HG02885 (cell line): ENCODE data around the gene GNAZ.

Source experiments
- ATAC-seq: cut with Tn5 transposase; IDR thresholded peaks from one replicate; pipeline ENCODE4 v1.9.1; 2021; ENCODE audit warnings: mild to moderate bottlenecking; ENCODE audit not compliant: unreplicated experiment, poor library complexity

GNAZ gene

DNA sequence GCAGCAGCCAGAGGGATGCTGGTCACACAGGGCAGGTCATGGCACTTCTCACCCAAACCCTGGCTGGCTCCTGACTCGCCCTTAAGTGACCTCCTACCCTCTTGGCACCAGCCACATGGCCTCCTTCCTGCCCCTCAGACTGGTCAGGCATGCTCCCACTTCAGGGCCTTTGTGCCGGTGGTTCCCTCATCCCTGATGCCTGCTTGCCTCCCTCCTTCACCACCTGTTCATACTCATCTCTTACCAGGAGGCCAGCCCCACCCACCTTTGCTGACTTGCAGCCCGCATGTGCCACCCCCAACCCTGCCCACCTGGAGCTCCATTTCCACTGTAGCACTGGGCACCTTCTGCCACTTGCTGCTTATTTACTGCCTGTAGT, 20.1 kb downstream of the GNAZ start:
- ATAC-seq, result no peak

DNA sequence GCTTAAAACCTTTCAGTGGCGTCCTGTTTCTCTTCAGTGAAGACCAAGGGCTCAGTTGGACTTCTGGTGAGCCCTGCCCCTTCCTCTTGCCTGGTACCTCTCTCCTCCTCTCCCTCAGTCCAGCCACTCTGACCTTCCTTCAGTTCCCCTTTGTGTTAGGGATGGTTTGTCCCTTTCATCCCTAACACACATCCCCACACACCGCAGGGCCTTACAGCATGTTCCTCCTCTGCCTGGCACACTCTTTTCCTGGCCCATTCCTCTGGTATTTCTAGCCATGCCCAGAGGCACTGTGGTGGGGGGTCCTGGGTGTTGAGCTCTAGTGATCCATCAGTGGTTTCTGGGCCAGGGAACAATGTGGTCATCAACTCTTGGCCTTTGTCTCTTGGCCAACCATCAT, 21.4 kb downstream of the GNAZ start:
- no peak for ATAC-seq

DNA sequence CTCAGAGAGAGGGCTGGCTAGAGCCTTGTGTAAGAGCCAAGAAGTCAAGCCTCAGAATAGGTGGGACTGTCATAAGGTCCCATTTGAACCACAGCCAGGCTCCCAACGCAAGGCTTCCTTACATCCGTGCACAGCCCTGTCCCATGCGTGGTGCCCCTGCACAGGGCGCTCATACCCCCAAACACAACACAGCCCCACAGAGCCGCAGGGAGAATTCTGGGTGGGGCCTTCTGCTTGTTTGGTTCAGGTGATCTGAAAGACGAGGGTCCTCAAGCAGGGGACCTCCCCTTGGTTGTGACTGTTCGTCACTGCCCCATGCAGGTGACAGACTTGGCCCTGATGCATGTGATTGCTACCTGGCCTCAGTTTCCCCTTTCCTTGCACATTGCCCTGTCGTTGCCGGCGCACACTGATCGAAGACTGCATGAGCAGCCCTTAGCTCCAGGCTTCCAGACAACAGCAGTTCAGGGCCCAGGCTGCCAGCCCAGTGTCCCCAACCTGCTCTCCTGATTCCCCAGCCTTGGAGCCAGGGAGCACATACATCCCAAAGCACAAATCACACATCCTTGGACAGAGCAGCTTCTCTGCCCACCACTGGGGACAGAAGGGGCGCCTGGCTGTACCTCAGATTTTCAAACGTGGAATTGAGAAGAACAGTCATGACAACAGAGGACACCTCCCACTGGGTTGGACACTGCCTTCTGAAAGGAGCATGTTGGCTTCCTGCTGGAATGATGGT, 22.1 kb downstream of the GNAZ start:
- ATAC-seq, result no peak

DNA sequence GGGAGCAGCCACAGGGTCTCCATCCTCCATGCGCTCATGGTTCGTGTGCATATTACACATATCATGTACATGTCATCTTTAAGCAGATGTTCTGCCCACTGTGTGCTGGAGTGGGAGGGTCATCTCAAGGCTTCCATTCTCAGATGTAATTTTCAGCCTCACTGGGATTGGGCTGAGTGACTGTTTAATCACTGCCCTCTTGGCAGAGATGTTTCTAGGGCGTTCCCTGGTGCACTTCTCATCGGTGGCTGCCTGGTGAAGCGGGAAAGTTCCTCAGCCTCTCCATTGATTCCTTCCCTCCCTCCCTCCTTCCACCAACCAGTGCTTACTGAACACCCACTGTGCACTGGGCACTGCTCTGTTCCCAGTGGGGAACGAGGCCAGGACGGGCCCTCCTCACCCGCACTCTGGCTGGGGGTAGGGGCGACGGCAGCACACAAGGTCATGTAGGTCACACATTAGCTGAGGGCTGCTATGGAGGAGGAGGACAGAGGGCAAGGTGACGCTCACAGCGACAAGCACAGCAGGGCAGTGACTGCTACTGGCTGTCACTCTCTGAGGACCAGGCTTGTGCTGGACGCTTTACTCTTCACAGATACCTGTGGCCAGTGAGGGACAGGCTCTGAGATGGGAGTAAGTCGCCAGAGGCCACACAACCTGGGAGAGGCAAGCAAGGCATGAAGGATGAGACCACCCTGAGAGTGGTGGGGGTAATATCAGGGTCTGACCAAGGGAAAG, 22.9 kb downstream of the GNAZ start:
- no peak for ATAC-seq

DNA sequence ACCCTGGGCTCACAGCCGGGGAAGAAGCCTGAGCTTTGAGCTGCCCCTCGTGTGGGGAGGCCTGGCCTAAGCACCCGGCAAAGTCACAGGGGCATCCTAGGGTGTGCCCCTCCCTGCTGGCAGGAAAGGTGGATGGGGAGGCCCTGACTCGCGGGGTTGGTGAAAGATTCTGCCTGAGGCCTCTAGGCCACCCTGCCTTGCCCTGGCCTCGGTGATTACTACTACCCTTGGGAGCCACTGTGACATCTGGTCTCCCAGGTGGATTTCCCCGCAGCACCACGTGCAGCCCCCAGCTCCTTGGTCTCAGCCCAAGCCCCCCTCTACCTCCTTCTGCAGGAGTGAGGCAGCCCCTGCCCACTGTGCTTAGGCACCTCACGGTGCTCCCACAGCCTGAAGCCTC, 23.9 kb downstream of the GNAZ start:
- ATAC-seq, result no peak

DNA sequence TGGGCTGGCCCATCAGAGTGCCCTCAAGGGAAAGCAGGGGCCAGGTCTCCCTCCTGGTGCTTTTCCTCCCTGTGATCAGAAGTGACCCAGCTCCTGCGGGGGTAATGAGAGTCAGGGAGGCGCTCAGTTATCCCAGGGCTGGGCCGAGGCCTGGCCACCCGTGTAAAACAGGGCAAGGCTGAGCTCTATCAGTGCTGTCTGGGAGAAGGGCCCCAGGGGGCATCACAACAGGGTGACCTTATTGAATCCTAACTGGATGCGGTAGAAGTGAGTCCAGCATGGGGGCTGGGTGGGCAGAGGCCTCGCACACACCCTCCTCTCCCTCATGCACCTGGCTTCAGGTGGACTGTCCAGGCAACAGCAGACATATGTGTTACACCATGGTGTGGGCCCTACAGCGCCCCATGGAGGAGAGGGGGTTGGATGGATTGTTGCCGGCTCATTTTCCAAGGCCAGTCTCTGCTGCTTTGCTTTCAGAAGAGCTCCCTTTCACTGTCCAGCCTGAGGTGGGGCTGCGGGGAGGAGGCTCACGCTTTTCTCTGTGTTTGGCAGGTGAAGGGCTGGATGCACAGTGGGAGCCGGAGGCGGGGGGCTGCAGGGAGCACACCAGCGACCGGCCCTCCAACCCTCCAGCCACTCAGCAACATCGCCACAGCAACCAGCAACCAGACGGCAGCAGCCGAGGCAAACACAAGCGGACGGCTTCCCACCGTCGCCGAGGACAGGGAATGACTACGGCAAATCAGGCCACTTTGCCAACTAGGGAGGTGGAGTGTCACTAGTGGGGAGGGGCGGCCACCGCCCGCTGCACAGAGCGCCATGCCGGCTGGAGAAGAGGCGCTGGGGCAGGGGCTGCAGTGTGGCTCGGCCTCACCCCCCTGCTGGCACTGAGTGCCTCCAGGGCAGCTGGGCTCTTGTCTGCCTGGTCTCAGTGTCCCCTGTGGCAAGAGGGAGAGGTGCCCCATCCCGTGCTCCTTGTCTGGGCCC, 24.7 kb downstream of the GNAZ start:
- ATAC-seq, result no peak

DNA sequence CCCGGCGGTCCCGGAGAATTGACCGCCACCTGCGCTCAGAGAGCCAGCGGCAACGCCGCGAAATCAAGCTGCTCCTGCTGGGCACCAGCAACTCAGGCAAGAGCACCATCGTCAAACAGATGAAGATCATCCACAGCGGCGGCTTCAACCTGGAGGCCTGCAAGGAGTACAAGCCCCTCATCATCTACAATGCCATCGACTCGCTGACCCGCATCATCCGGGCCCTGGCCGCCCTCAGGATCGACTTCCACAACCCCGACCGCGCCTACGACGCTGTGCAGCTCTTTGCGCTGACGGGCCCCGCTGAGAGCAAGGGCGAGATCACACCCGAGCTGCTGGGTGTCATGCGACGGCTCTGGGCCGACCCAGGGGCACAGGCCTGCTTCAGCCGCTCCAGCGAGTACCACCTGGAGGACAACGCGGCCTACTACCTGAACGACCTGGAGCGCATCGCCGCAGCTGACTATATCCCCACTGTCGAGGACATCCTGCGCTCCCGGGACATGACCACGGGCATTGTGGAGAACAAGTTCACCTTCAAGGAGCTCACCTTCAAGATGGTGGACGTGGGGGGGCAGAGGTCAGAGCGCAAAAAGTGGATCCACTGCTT, 25.5 kb downstream of the GNAZ start:
- no peak for ATAC-seq

DNA sequence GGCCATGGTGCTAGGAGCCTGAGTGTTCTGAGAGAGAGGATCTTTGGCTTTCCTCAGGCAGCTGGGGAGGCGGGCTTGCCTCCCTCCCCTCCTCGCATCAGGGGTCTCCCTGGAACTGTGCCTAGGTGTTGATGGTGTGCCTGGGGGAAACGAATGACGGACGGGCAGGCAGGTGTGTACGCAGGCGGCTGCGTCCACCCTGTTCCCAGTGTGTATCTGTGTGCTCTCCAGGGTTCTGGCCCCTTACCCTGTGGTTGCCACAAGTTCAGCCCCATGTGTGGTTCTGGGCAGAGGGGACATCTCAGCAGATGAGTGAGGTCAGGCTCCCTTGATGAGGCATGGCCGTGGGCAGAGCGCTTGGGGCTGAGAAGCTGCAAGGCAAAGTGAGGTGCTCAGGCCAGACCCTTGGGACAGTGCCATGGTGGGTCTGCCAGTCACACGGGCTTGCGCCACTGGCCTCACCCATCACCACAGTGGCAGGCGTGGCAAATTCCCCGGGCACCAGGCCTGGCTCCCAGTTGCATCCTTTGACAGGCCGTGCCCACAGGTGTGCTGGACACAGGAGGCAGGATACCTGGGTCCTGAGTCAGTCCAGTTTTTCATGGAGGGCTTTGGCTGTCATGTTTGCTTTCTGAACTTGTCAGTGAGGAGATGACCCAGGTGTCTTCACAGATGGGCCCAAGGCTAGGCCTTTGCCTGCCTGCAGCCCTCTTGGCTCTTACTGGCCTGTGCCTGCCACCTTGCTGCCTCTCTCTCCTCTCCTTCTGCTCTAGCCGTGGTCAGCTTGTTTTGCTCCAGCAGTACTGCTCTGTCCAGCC, 27.3 kb downstream of the GNAZ start:
- no peak for ATAC-seq

DNA sequence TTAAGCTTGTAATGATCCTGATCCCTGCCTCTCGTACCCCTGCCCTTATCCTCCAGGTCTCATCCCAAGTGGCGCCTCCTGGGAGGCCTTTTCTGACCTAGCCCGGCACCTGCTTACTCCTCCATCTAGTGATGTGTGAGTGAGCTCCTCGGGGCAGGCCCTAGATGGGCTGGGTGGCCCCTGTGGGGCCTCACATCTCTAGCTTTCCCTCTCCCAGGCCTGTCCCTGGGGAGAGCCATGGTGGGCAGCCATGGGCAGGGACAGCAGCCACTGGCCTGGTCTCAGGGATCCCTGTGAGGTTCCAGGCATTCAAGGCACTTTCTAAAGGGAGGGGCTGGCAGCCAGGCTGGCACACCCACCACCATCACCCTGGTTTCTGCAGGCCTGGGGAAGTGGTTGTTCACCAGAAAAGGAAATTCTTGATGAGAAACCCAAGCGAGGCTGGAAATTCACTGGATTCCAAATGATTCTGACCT, 27.9 kb downstream of the GNAZ start:
- ATAC-seq, result no peak

DNA sequence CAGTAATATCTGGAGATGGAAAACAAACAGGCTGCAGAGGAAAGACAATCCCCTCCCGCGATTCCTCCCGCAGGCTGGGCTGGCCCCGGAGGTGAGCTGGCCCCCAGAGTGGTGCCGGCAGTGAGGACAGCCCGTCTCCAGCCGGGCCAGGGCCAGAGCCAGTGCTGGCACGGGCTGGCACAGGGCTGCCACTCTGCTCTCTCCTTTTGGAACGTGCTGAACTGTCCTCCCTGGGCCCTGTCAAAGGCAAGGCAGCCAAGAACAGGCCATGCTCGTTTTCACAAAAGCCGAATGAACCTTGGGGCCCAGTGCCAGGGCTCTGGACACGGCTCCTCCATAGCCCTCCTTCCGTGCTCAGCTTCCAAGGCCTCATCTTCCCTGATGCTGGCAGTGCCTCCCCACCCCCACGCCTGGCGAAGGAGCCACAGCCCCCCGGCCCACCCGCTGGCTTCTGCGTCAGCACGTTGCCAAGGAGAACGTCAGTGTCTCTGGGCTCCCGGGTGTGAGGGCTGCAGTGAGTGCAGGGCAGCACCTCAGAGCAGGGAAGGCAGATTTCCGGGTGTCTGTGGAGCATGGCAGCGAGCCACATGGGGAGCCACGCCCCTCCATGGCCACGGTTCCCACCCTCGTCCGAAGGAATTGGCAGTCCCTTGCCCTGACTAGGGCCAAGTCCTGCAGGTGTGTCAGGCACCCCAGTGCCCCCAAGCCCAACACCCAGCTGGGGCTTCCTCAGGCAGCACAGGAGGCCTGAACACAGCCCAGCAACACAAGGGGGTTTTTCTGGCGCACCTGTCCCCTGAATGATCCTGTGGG, 28.6 kb downstream of the GNAZ start:
- no peak for ATAC-seq

DNA sequence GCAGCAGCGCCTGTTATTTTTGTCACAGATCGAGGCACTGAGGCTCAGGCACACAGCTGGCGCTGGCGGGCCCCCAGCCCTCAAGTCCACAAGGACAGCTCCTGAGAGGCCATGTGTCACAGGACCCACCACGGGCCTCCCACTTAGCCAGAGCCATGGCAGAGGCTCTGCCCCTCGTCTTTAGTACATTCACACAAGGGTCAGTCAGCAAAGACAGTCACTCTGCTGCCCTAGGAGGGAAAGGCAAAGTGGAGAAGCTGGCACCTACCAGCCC, 29.1 kb downstream of the GNAZ start:
- ATAC-seq, result no peak

DNA sequence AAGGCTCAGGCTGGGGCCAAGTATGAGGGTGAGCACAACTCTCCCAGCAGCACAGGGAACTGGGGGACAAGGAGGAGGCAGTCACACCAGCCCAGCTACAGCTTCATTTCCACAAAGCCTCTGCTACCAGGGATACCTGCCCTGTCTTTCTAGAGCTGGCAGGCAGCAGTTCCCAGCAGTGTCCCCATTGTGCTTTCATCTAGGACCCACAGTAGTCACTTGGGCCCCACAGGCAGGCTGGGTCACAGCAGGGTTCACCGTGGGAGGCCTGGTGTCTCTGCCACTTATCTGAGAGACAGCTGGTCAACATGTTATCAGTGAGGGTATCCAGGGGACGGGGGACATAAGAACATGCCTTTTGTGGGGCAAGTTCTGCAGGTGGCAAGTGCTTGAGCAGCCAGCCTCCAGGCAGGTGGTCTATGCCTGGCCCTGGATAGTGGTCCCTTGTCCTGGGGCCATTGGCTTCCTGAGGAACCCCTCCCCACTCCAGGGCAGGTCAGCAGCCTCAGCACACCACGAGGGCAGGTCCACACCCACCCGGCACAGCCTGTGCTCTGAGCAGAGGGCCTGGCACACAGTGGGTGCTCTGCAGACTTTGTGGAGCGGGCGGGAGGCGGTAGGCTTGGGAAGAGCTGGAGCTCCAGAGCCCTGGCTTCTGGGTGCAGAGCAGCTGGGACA, 29.9 kb downstream of the GNAZ start:
- ATAC-seq, result no peak

DNA sequence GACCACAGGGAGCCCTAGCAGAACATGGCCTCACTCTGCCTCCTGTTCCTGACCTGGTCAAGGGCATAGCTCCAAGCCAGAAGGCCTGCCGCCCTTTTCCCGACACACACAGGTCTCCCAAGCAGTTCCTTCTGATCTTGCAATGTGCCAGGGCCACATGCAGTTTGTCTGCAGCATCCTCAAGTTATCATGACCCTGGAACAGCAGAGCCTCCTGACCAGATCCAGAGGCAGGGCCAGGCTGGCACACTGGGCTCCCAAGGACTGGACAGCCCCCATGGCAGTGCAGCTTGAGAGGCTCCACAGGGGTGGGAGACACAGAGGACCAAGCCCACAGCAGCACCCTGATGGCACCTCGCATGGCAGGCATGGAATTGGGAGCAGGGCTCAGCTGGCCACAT, 31.2 kb downstream of the GNAZ start:
- no peak for ATAC-seq

DNA sequence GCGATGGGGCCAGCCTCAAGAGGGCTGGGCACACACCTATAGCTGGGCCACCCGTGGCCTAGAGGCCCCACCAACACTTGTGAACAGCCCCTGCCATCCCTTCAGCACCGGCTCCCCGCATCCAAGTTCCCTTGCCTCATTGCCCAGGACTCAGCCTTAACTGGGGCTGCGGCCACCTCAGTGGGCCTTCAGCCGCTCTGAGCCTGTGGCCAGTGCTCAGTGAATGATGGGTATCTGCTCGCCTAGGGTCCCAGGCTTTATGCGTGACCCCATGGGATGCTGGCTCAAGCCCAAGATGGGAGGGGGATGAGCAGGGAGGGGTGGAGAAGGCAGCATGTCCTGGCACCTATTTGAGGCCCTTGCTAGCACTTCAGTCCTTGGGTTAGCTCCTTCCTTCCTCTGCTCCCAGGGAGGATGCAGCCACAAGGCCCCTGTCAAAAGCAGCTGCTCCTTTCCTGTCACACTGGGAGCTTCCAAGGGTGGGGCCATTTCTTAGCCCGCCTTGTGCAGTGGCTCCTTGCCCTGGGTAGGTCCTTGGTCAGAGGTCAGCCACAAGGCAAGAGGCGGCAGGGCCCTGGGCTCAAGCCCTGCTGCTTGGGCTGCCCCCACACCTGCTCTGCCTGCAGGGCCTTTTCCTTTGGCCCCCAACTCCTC, 31.8 kb downstream of the GNAZ start:
- no peak for ATAC-seq

DNA sequence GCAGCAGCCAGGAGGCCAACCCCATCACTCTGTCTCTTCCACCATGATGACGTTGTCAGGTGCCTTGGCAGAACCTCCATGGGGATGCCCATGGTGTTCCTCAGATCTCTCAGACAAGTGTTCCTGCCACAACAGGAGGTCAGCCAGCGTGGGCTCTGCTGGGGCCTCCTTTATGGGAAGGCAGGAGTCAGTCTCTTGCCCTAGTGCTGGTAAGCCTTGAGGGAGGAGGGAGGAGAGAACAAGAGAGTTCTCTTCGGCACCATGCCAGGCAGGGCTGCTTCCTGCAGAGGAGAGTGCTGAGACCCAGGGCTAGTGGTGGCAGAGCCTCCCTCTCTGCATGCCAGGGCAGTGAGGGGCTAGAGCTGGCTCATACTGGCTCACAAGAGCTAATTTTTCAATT, 32.5 kb downstream of the GNAZ start:
- ATAC-seq, result no peak

DNA sequence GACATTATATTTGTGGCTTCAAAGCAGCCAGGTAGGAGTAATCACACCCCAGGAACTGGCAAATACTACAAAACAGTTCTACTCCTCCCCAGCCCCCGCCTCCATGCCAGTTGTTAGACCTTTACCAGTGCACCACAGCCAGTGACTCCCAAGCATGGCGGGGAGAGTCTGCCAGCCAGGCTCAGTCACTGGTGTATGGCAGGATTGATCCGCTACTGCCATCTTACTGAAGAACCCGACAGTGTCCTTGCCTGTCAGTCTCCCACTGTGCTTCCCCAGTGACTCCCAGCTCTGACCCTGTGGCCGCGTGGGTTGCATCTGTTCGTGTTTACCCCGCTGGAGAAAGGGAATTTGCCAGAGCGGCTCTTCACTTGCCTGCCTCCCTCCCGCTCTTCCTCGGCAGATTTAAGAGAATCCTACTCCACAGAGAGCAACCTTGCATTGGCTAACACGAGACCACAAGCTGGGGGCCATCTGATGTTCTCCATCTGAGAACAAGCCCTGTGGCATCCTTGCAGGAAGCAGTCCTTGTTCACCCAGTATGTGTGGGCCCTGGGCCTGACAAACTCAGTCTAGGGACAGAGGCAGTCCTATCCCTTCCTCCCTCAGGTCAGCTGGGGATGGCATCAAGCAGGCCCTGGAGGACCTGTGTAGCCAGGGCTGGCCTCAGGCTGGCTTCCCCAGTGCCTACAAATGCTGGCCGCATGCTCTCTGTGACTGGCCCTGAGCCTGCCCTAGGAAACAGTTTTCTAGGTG, 33.1 kb downstream of the GNAZ start:
- ATAC-seq, result no peak
